ENCODE measurements around the gene PLK5. TPM values are rescaled to one million over a fixed set of nuclear protein-coding genes. Genes with fewer than 3 reads are reported as not detected.

Gene PLK5
- total RNA-seq, 1 donor from 2014 or later: not detected

- TF ChIP-seq, protein P1, sequence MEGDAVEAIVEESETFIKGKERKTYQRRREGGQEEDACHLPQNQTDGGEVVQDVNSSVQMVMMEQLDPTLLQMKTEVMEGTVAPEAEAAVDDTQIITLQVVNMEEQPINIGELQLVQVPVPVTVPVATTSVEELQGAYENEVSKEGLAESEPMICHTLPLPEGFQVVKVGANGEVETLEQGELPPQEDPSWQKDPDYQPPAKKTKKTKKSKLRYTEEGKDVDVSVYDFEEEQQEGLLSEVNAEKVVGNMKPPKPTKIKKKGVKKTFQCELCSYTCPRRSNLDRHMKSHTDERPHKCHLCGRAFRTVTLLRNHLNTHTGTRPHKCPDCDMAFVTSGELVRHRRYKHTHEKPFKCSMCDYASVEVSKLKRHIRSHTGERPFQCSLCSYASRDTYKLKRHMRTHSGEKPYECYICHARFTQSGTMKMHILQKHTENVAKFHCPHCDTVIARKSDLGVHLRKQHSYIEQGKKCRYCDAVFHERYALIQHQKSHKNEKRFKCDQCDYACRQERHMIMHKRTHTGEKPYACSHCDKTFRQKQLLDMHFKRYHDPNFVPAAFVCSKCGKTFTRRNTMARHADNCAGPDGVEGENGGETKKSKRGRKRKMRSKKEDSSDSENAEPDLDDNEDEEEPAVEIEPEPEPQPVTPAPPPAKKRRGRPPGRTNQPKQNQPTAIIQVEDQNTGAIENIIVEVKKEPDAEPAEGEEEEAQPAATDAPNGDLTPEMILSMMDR (conservative IDR thresholded peaks at IDR 0.05): no peak
- Mint-ChIP-seq H3K27ac (ENCODE audit: unreplicated experiment) (no peak overlapping the region), H3K9me3 (no peaks in the 10 kb centered on the region), H3K4me3 (no peak overlapping the region), H3K27me3 (ENCODE audit: low read depth) (peaks cover 66% of the 10 kb centered on the region), H3K36me3 (ENCODE audit: low read depth) (no peaks in the 10 kb centered on the region), H3K4me1 (peaks cover 7% of the 10 kb centered on the region)
- DNase-seq (ENCODE audit: low read depth, low spot score): no peak
These were observed 2.2 kb upstream of the PLK5 start for GRCh38 chr19:1521636-1522035.

DNA sequence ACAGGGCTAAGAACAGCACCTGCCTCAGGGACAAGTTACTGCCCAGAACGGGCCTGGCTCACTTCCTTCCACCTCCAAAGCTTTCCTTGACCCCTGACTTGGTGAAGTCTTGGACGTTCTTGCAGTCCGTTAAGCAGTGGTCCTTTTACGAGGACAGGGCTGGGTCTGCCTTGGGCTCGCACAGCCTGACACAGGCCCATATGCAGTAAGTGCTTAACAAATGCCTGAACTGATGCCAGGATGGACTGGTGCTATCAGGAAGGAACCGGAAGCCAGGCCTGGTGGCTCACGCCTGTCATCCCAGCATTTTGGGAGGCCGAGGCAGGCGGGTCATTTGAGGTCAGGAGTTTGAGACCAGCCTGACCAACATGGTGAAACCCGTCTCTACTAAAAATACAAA lies 1.8 kb upstream of the PLK5 start:
- Mint-ChIP-seq H3K4me1 (peaks cover 7% of the 10 kb centered on the region), H3K9me3 (no peaks in the 10 kb centered on the region), H3K27me3 (ENCODE audit: low read depth) (peaks cover 65% of the 10 kb centered on the region), H3K27ac (ENCODE audit: unreplicated experiment) (no peak overlapping the region), H3K36me3 (ENCODE audit: low read depth) (no peaks in the 10 kb centered on the region), H3K4me3 (no peak overlapping the region)
- TF ChIP-seq, protein P1 (conservative IDR thresholded peaks at IDR 0.05): no peak
- no peak for DNase-seq (ENCODE audit: low read depth, low spot score)

DNA sequence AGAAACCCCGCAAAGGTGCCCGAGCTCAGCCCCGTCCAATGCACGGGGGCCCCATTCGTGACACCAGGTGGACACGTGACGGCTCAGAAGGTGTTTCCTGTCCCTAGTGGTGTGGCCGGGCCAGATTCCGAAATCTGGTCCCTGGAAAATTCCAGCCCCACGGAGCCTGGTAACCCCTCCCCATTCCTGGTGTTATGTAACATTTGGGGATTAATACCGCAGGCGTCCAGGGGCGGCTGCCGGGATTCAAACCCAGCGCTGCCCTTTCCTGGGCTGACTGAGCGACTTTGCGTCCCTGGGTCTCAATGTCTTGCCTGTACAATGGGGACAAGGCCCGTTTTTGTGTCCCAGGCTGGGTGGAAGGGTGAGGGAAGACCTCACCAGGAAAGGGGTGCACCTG lies 1.0 kb upstream of the PLK5 start:
- Mint-ChIP-seq H3K27ac (ENCODE audit: unreplicated experiment) (no peak overlapping the region), H3K27me3 (ENCODE audit: low read depth) (peaks cover 67% of the 10 kb centered on the region), H3K4me1 (peaks cover 7% of the 10 kb centered on the region), H3K9me3 (no peaks in the 10 kb centered on the region), H3K36me3 (ENCODE audit: low read depth) (no peaks in the 10 kb centered on the region), H3K4me3 (no peak overlapping the region)
- no peak for DNase-seq (ENCODE audit: low read depth, low spot score)
- TF ChIP-seq, protein P1 (conservative IDR thresholded peaks at IDR 0.05): no peak

DNA sequence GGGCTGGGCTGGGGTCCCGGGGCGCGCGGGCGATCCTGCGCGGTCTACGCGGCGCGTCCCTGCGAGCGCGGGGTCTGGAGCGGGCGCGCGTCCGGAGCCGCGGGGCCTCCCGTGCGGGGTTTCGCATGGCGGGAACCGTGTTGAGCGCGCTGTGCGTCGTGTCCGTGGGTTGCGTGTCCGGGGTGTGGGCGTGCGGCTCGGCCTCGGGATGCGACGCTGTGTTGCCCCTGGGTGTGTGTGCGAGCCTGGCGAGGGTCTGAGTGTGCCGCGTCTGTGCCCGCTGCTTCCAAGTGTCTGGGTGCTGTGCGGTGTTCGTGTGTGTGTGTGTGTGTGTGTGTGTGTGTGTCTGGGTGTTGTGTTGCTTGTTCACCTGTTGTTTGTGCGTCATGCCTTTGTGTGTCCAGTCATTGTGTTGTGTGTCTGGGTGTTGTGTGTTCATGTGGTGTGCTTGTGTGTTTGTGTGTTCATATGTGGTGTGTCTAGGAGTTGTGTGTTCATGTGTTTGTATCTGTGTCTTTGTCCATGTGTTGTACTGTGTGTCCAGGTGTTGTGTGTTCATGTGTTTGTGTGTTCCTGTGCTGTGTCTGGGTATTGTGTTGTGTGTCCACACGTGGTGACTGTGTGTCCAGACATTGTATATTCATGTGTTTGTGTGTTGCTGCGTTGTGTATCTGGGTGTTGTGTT lies 552 bp downstream of the PLK5 start:
- H3K27me3 Mint-ChIP-seq (ENCODE audit: low read depth): peaks cover 57% of the 10 kb centered on the region

DNA sequence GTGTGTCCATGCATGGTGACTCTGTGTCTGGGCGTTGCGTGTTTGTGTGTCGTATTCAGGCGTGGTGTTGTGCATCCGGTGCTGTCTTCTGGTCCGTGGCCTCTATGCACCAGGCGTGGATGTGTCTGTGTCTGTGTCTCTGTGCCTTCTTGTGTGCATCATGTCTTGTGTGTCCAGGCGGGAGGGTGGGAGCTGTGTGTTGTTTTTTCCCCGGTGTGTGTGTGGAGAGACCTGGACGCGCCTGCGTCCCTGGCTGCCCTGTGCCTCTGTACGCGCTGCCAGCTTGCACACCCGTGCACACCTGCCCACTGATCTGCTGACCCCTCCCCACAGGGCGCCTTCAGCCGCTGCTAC lies 1.1 kb downstream of the PLK5 start:
- TF ChIP-seq, protein P1 (conservative IDR thresholded peaks at IDR 0.05): no peak
- H3K27me3 Mint-ChIP-seq (ENCODE audit: low read depth): peaks cover 57% of the 10 kb centered on the region
- no peak for DNase-seq (ENCODE audit: low read depth, low spot score)
- no peaks in the 10 kb centered on the region for H3K9me3 Mint-ChIP-seq
- H3K4me1 Mint-ChIP-seq: peaks cover 7% of the 10 kb centered on the region
- no peak overlapping the region for H3K27ac Mint-ChIP-seq (ENCODE audit: unreplicated experiment)
- H3K4me3 Mint-ChIP-seq: no peak overlapping the region
- no peaks in the 10 kb centered on the region for H3K36me3 Mint-ChIP-seq (ENCODE audit: low read depth)

More for the DNA sequence above, 552 bp downstream of the PLK5 start:
- DNase-seq (ENCODE audit: low read depth, low spot score): no peak
- Mint-ChIP-seq H3K9me3 (no peaks in the 10 kb centered on the region), H3K4me1 (peaks cover 7% of the 10 kb centered on the region), H3K4me3 (no peak overlapping the region), H3K27ac (ENCODE audit: unreplicated experiment) (no peak overlapping the region), H3K36me3 (ENCODE audit: low read depth) (no peaks in the 10 kb centered on the region)
- TF ChIP-seq, protein P1 (conservative IDR thresholded peaks at IDR 0.05): no peak
